MM.1S (cell line): ENCODE data around the gene MKNK1.

Experiments used
- EZH2 ChIP-seq: fragments of 300-600 bp; sonication (generic); optimal IDR thresholded peaks from 2 replicates; pipeline ENCODE3; 2017; ENCODE audit warnings: low read depth, mild to moderate bottlenecking, antibody characterized with exemption, low read length, mixed read lengths
- TF ChIP-seq, protein P1 (sequence below): fragments of 300-600 bp; sonication (generic); IDR thresholded peaks from 2 replicates; pipeline ENCODE4 v1.5.1; 2016; ENCODE audit warnings: antibody characterized with exemption, low read length, mixed read lengths

GRCh38 chr1:46537651-46538050, 66.4 kb downstream of the MKNK1 start:
- TF ChIP-seq, protein P1, sequence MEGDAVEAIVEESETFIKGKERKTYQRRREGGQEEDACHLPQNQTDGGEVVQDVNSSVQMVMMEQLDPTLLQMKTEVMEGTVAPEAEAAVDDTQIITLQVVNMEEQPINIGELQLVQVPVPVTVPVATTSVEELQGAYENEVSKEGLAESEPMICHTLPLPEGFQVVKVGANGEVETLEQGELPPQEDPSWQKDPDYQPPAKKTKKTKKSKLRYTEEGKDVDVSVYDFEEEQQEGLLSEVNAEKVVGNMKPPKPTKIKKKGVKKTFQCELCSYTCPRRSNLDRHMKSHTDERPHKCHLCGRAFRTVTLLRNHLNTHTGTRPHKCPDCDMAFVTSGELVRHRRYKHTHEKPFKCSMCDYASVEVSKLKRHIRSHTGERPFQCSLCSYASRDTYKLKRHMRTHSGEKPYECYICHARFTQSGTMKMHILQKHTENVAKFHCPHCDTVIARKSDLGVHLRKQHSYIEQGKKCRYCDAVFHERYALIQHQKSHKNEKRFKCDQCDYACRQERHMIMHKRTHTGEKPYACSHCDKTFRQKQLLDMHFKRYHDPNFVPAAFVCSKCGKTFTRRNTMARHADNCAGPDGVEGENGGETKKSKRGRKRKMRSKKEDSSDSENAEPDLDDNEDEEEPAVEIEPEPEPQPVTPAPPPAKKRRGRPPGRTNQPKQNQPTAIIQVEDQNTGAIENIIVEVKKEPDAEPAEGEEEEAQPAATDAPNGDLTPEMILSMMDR = no peak
- no peak for TF ChIP-seq EZH2
